ENCODE measurements around the gene SPOPL. TPM values are rescaled to one million over a fixed set of nuclear protein-coding genes. Genes with fewer than 3 reads are reported as not detected.

The SPOPL gene
- polyA plus RNA-seq, 2 of the 4 experiments (the other 2 are of a cell fraction), result 7.2 to 16.9 TPM

DNA sequence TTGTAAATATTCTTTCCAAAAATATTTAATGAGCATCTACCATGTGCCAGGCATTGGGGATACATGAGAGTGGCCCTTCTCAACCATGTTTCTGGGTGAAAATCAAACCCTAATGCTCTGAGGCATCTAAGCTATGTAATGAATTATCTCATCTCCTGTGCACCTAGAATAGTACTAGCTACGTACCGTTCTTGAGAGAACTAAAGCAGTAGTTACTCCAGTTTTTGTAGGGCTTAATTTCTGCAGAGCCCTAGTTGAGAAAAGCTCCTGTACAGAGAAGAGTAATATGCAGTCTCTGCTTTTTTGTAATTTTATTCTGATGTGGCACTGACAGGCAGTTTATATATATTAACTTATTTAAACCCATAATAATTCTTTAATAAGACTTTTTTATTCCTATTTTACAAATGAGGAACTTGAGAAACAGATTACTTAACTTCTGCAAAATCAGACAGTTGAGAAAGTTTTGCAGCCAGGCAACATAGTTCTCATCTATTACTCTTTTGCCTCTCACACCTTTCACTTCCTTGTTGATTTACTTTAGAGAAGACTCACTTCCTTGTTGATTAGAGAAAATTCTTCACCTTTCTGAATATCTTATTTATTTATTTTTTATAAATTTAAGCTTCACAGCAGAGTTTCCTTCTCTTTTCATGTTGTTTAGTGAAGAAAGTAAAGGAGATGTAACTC, 3.1 kb downstream of the SPOPL start:
- FAIRE-seq (no peak), DNase-seq (ENCODE audit: low read depth in 1 of 2, low spot score in 1 of 2) (no peak), ATAC-seq (no peak)
- Histone ChIP-seq H3K4me3 (no peak overlapping the region), H3K4me1 (peaks cover 54% of the 10 kb centered on the region), H3K27ac (no peak overlapping the region), H3K4me2 (peak overlapping the region; percentile 93), H3K9me3 (no peaks in the 10 kb centered on the region)
- ChIA-PET POLR2A (no interaction called here), CTCF (no interaction called here)
- TF ChIP-seq POLR2AphosphoS2 (conservative IDR thresholded peaks at IDR 0.05; ENCODE audit: low read length) (no peak), ESRRA (IDR thresholded peaks at IDR 0.05; ENCODE audit: borderline replicate concordance, low read length) (no peak), MYC (IDR thresholded peaks at IDR 0.05; ENCODE audit: borderline replicate concordance, low read length) (no peak), FOSL2 (IDR thresholded peaks at IDR 0.05) (no peak), FOSL2 (CRISPR knock-in tag; IDR thresholded peaks at IDR 0.05) (no peak), BHLHE40 (IDR thresholded peaks at IDR 0.05; ENCODE audit: low read depth, low read length) (no peak), JUNB (IDR thresholded peaks at IDR 0.05) (no peak)
- TF ChIP-seq, protein P1, sequence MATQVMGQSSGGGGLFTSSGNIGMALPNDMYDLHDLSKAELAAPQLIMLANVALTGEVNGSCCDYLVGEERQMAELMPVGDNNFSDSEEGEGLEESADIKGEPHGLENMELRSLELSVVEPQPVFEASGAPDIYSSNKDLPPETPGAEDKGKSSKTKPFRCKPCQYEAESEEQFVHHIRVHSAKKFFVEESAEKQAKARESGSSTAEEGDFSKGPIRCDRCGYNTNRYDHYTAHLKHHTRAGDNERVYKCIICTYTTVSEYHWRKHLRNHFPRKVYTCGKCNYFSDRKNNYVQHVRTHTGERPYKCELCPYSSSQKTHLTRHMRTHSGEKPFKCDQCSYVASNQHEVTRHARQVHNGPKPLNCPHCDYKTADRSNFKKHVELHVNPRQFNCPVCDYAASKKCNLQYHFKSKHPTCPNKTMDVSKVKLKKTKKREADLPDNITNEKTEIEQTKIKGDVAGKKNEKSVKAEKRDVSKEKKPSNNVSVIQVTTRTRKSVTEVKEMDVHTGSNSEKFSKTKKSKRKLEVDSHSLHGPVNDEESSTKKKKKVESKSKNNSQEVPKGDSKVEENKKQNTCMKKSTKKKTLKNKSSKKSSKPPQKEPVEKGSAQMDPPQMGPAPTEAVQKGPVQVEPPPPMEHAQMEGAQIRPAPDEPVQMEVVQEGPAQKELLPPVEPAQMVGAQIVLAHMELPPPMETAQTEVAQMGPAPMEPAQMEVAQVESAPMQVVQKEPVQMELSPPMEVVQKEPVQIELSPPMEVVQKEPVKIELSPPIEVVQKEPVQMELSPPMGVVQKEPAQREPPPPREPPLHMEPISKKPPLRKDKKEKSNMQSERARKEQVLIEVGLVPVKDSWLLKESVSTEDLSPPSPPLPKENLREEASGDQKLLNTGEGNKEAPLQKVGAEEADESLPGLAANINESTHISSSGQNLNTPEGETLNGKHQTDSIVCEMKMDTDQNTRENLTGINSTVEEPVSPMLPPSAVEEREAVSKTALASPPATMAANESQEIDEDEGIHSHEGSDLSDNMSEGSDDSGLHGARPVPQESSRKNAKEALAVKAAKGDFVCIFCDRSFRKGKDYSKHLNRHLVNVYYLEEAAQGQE (IDR thresholded peaks at IDR 0.05), result no peak
- TF ChIP-seq, protein P2, sequence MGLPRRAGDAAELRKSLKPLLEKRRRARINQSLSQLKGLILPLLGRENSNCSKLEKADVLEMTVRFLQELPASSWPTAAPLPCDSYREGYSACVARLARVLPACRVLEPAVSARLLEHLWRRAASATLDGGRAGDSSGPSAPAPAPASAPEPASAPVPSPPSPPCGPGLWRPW (IDR thresholded peaks at IDR 0.05), result no peak
- WGBS (ENCODE audit: missing lambda C conversion rate), result 50% methylated on average over 2 of the region's 2 CpGs

DNA sequence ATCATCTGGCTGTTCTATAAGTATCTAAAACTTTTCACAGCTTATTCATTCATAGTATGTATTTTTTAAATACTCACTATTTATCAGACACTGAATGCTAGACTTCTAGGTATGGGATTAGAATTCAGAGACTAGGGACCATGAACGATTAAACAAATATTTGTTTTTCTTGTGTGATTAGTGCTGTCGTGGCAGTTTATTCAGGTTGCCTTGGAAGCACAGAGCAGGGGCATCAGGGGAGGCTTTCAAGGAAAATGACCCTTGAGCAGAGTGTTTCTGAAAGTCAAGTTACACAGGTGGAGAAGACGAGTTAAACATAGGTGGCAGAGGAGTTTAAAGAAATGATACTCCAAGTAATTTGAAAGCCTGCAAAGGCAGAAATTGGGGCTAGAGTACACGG, 5.7 kb downstream of the SPOPL start:
- TF ChIP-seq MAZ (IDR thresholded peaks at IDR 0.05; ENCODE audit: borderline replicate concordance, low read depth, low read length), result no peak
- peak; percentile 88 for TF ChIP-seq MAFK (IDR thresholded peaks at IDR 0.05; ENCODE audit: partially characterized antibody)
- H3K4me1 ChIP-seq, result peaks cover 47% of the 10 kb centered on the region
- H3K4me3 ChIP-seq, result no peak overlapping the region
- DNase-seq (ENCODE audit: low read depth in 1 of 2, low spot score in 1 of 2) (peak; percentile 6 to 29), FAIRE-seq (no peak), ATAC-seq (peak in 1 of 2 experiments; percentile 36; a peak in 2 of 6 replicates)
- 26% methylated on average over 4 of the region's 4 CpGs for WGBS (ENCODE audit: missing lambda C conversion rate)
- ChIA-PET CTCF (no interaction called here), POLR2A (no interaction called here)
- H3K27ac ChIP-seq, result no peak overlapping the region
- H3K4me2 ChIP-seq, result peak overlapping the region; percentile 60
- no peaks in the 10 kb centered on the region for H3K9me3 ChIP-seq

DNA sequence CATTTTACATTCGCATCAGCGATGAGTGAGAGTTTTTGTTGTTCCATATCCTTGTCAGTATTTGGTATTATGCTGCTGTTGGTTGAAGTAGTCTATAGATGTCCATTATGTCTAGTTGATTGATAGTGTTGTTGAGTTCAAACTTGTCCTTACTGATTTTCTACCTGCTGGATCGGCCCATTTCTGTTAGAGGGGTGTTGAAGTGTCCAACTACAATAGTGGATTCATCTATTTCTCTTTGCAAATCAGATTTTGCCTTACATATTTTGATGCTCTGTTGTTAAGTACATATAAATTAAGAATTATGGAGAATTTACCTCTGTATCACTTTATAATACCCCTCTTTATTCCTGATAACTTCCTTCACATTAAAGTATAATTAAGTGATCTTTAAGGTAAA, 8.7 kb downstream of the SPOPL start:
- no peak for DNase-seq (ENCODE audit: low read depth in 1 of 2, low spot score in 1 of 2)
- 96% methylated on average over 3 of the region's 3 CpGs for WGBS (ENCODE audit: missing lambda C conversion rate)
- no peak for FAIRE-seq
- no peak overlapping the region for H3K4me3 ChIP-seq
- ATAC-seq, result no peak
- ChIA-PET POLR2A (no interaction called here), CTCF (interaction anchor here (1.7 kb wide), 1 partner anchor 37 kb away, joined by 3 read pairs; no protein-coding TSS in a partner anchor)
- H3K4me1 ChIP-seq, result peaks cover 31% of the 10 kb centered on the region
- TF ChIP-seq NR3C1 (IDR thresholded peaks at IDR 0.05), result no peak
- TF ChIP-seq JUNB (IDR thresholded peaks at IDR 0.05), result no peak
- no peak for TF ChIP-seq MAFK (IDR thresholded peaks at IDR 0.05; ENCODE audit: partially characterized antibody)
- no peak for TF ChIP-seq EHF (CRISPR knock-in tag; IDR thresholded peaks at IDR 0.05)
- TF ChIP-seq, protein P3, sequence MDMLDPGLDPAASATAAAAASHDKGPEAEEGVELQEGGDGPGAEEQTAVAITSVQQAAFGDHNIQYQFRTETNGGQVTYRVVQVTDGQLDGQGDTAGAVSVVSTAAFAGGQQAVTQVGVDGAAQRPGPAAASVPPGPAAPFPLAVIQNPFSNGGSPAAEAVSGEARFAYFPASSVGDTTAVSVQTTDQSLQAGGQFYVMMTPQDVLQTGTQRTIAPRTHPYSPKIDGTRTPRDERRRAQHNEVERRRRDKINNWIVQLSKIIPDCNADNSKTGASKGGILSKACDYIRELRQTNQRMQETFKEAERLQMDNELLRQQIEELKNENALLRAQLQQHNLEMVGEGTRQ (IDR thresholded peaks at IDR 0.05), result no peak
- TF ChIP-seq, protein P4, sequence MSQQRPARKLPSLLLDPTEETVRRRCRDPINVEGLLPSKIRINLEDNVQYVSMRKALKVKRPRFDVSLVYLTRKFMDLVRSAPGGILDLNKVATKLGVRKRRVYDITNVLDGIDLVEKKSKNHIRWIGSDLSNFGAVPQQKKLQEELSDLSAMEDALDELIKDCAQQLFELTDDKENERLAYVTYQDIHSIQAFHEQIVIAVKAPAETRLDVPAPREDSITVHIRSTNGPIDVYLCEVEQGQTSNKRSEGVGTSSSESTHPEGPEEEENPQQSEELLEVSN (IDR thresholded peaks at IDR 0.05; ENCODE audit: borderline replicate concordance, low read depth), result no peak
- no peak for TF ChIP-seq EP300 (IDR thresholded peaks at IDR 0.05)
- no peak for TF ChIP-seq CHD4 (IDR thresholded peaks at IDR 0.05; ENCODE audit: borderline replicate concordance)
- no peak overlapping the region for H3K4me2 ChIP-seq
- H3K27ac ChIP-seq, result no peak overlapping the region
- no peaks in the 10 kb centered on the region for H3K9me3 ChIP-seq
